Measurements from ENCODE around the gene MLYCD. TPM values are rescaled to one million over a fixed set of nuclear protein-coding genes. Genes with fewer than 3 reads are reported as not detected.

MLYCD gene
- total RNA-seq, 1 donor from 2014 or later = 2.8 TPM

DNA sequence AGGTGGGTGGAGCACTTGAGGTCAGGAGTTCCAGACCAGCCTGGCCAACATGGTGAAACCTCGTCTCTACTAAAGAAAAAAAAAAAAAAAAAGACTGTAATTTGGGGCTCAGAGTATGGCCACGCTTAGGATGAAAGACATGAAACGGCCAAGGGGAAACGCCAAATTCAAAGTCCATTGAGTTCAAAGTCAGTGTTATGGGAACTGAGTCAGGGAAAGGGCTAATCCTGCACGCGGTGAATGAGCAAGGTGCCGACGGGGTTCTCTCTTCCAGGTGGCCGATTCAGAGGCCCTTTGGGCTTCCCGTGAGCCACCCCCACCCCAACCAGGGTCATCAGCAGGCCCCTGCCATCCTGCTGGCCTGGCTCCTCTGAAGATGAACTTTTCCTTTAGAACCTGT lies 46.7 kb downstream of the MLYCD start:
- Mint-ChIP-seq H3K27ac (ENCODE audit: unreplicated experiment) (no peak overlapping the region), H3K4me1 (ENCODE audit: low read depth, unreplicated experiment) (peaks cover 3% of the 10 kb centered on the region), H3K9me3 (ENCODE audit: unreplicated experiment) (no peaks in the 10 kb centered on the region), H3K27me3 (ENCODE audit: low read depth, unreplicated experiment) (peaks cover 9% of the 10 kb centered on the region), H3K4me3 (ENCODE audit: unreplicated experiment) (no peak overlapping the region), H3K36me3 (ENCODE audit: low read depth, unreplicated experiment) (peaks cover 2% of the 10 kb centered on the region)
- Histone ChIP-seq H3K9ac (ENCODE audit: low read length) (no peak overlapping the region), H4K20me1 (ENCODE audit: insufficient read depth, low read length) (no peaks in the 10 kb centered on the region), H3K36me3 (ENCODE audit: insufficient read depth, low read length) (no peaks in the 10 kb centered on the region), H3K79me2 (ENCODE audit: insufficient read depth, low read length) (no peaks in the 10 kb centered on the region), H3K27me3 (ENCODE audit: insufficient read depth, low read length) (peaks cover 1% of the 10 kb centered on the region), H3K4me1 (ENCODE audit: insufficient read depth, low read length) (no peaks in the 10 kb centered on the region), H2AFZ (ENCODE audit: low read depth, low read length) (no peak overlapping the region), H3K9me3 (ENCODE audit: insufficient read depth, low read depth, low read length) (no peaks in the 10 kb centered on the region), H3K4me3 (ENCODE audit: insufficient read depth, low read depth, low read length) (no peak overlapping the region), H3K4me2 (ENCODE audit: low read length) (no peak overlapping the region), H3K27ac (ENCODE audit: low read depth, low read length) (no peak overlapping the region)
- TF ChIP-seq, protein P1, sequence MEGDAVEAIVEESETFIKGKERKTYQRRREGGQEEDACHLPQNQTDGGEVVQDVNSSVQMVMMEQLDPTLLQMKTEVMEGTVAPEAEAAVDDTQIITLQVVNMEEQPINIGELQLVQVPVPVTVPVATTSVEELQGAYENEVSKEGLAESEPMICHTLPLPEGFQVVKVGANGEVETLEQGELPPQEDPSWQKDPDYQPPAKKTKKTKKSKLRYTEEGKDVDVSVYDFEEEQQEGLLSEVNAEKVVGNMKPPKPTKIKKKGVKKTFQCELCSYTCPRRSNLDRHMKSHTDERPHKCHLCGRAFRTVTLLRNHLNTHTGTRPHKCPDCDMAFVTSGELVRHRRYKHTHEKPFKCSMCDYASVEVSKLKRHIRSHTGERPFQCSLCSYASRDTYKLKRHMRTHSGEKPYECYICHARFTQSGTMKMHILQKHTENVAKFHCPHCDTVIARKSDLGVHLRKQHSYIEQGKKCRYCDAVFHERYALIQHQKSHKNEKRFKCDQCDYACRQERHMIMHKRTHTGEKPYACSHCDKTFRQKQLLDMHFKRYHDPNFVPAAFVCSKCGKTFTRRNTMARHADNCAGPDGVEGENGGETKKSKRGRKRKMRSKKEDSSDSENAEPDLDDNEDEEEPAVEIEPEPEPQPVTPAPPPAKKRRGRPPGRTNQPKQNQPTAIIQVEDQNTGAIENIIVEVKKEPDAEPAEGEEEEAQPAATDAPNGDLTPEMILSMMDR (IDR thresholded peaks at IDR 0.05; ENCODE audit: insufficient read depth, low read depth, low read length) = no peak
- no peak for TF ChIP-seq EZH2 (IDR thresholded peaks at IDR 0.05; ENCODE audit: insufficient read depth, low read length)
- FAIRE-seq = no peak
- DNase-seq (ENCODE audit: low read depth) = no peak

DNA sequence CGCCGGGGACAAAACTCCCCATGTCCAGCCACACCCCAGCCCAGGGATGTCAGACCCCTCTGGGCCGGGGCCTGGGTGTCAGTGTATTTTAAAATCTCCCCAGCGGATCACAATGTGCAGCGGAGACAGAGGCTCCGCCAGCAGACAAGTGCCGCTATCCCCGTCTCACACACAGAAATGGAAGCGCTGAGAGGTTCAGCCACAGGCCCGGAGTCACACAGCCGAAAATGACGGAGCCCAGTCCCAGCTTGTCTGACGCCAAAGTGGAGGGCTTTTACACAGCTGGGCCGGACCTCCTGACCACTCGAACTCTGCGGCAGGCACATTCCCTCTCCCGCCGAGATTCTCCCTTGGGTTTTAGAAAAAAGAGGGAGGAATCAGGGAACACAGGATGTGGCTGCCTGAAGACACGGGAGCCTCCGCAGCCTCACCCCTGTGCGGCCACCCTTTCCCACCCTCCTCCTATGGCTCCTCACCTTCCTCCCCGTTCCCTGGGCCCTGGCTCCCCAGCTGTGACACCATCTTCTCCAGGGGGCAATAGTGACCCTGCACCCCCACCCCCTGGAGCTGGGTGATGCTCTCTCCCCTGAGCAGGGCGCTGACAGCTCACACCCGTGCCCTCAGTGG lies 47.4 kb downstream of the MLYCD start:
- FAIRE-seq (no peak), DNase-seq (ENCODE audit: low read depth) (no peak)
- H3K9me3 ChIP-seq (ENCODE audit: insufficient read depth, low read depth, low read length) = no peaks in the 10 kb centered on the region
- H3K27ac ChIP-seq (ENCODE audit: low read depth, low read length) = no peak overlapping the region
- H3K79me2 ChIP-seq (ENCODE audit: insufficient read depth, low read length) = no peaks in the 10 kb centered on the region
- no peak overlapping the region for H2AFZ ChIP-seq (ENCODE audit: low read depth, low read length)
- no peak for TF ChIP-seq EZH2 (IDR thresholded peaks at IDR 0.05; ENCODE audit: insufficient read depth, low read length)
- TF ChIP-seq, protein P1 (IDR thresholded peaks at IDR 0.05; ENCODE audit: insufficient read depth, low read depth, low read length) = no peak
- no peak overlapping the region for H3K4me3 ChIP-seq (ENCODE audit: insufficient read depth, low read depth, low read length)
- H3K27me3 ChIP-seq (ENCODE audit: insufficient read depth, low read length) = no peaks in the 10 kb centered on the region
- H3K36me3 Mint-ChIP-seq (ENCODE audit: low read depth, unreplicated experiment) = no peaks in the 10 kb centered on the region
- peaks cover 3% of the 10 kb centered on the region for H3K4me1 Mint-ChIP-seq (ENCODE audit: low read depth, unreplicated experiment)
- no peaks in the 10 kb centered on the region for H3K36me3 ChIP-seq (ENCODE audit: insufficient read depth, low read length)
- no peak overlapping the region for H3K4me3 Mint-ChIP-seq (ENCODE audit: unreplicated experiment)
- H3K9ac ChIP-seq (ENCODE audit: low read length) = no peak overlapping the region
- no peaks in the 10 kb centered on the region for H3K9me3 Mint-ChIP-seq (ENCODE audit: unreplicated experiment)
- H3K27ac Mint-ChIP-seq (ENCODE audit: unreplicated experiment) = no peak overlapping the region
- no peaks in the 10 kb centered on the region for H4K20me1 ChIP-seq (ENCODE audit: insufficient read depth, low read length)
- no peaks in the 10 kb centered on the region for H3K4me1 ChIP-seq (ENCODE audit: insufficient read depth, low read length)
- peaks cover 8% of the 10 kb centered on the region for H3K27me3 Mint-ChIP-seq (ENCODE audit: low read depth, unreplicated experiment)
- no peak overlapping the region for H3K4me2 ChIP-seq (ENCODE audit: low read length)

DNA sequence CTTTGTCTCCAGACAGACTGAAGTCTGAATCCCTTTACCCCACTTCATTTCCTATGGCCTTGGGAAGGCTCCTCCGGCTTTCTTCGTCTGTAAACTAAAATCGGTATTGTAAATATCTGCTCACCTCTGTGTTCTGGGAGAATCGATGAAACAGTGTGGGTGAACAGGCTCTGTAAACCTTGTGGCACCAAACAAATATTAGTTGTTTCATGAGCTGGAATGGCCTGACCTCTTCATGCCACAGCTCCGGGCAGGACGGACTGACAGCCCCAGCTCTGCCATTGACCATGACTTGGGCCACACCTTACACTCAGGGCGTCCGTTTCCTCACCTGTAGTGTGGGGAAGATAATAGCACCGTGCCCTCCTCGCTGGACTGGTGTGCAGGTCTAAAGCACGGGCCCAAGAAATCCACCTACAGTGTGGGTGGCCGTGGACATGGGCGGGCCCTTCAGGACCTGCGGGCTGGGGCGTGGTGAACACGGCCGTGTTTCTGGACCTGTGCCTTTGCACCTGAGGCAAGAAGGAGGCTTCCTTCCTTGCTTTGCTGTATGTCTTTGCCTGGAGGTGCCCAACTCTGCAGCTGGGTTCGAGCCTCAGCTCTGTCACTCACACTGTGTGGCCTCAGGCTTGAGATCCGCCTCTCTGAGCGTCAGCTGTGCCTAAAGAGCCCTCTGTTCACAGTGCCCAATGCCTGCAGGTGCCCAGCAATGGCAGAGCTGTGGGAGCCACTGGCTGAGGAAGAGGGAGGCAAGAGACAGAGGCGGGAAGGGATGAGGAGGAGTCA lies 48.1 kb downstream of the MLYCD start:
- H3K27ac ChIP-seq (ENCODE audit: low read depth, low read length) = no peak overlapping the region
- H3K79me2 ChIP-seq (ENCODE audit: insufficient read depth, low read length) = no peaks in the 10 kb centered on the region
- no peaks in the 10 kb centered on the region for H3K4me1 ChIP-seq (ENCODE audit: insufficient read depth, low read length)
- H3K4me3 ChIP-seq (ENCODE audit: insufficient read depth, low read depth, low read length) = no peak overlapping the region
- H3K27me3 ChIP-seq (ENCODE audit: insufficient read depth, low read length) = no peaks in the 10 kb centered on the region
- no peak overlapping the region for H3K4me2 ChIP-seq (ENCODE audit: low read length)
- DNase-seq (ENCODE audit: low read depth) = no peak
- H3K9me3 ChIP-seq (ENCODE audit: insufficient read depth, low read depth, low read length) = no peaks in the 10 kb centered on the region
- no peak overlapping the region for H3K4me3 Mint-ChIP-seq (ENCODE audit: unreplicated experiment)
- H3K27me3 Mint-ChIP-seq (ENCODE audit: low read depth, unreplicated experiment) = peaks cover 8% of the 10 kb centered on the region
- no peak overlapping the region for H3K27ac Mint-ChIP-seq (ENCODE audit: unreplicated experiment)
- H3K36me3 Mint-ChIP-seq (ENCODE audit: low read depth, unreplicated experiment) = no peaks in the 10 kb centered on the region
- H3K36me3 ChIP-seq (ENCODE audit: insufficient read depth, low read length) = no peaks in the 10 kb centered on the region
- no peaks in the 10 kb centered on the region for H3K9me3 Mint-ChIP-seq (ENCODE audit: unreplicated experiment)
- FAIRE-seq = no peak
- no peaks in the 10 kb centered on the region for H4K20me1 ChIP-seq (ENCODE audit: insufficient read depth, low read length)
- TF ChIP-seq EZH2 (IDR thresholded peaks at IDR 0.05; ENCODE audit: insufficient read depth, low read length) = no peak
- TF ChIP-seq, protein P1 (IDR thresholded peaks at IDR 0.05; ENCODE audit: insufficient read depth, low read depth, low read length) = no peak
- no peak overlapping the region for H3K9ac ChIP-seq (ENCODE audit: low read length)
- H2AFZ ChIP-seq (ENCODE audit: low read depth, low read length) = no peak overlapping the region
- H3K4me1 Mint-ChIP-seq (ENCODE audit: low read depth, unreplicated experiment) = peaks cover 3% of the 10 kb centered on the region

Data from astrocyte (in vitro differentiated cells and primary cell).